Uterus (tissue), 2 donors: ENCODE results near the gene EVL.

Experiments used
- CTCF ChIP-seq, 4 experiments: fragments of 200-600 bp in 2 of 4; fragments of 450-650 bp in 2 of 4; sonication (generic) in 2 of 4; IDR thresholded peaks; one replicate each; pipeline ENCODE4 v1.5.1; 2016 to 2019; ENCODE audit warnings: antibody characterized with exemption in 4 of 4, mild to moderate bottlenecking in 2 of 4, moderate library complexity in 1 of 4
- POLR2A ChIP-seq, 2 donors: fragments of 450-650 bp; IDR thresholded peaks; one replicate each; pipeline ENCODE4 v1.6.1; 2016; ENCODE audit warnings: antibody characterized with exemption in 2 of 2, mild to moderate bottlenecking in 1 of 2, moderate library complexity in 1 of 2

- TF ChIP-seq CTCF (IDR thresholded peaks at IDR 0.05) (no peak), POLR2A (IDR thresholded peaks at IDR 0.05) (no peak)
Observed at GRCh38 chr14:100092832-100093231, 27.6 kb downstream of the EVL start.
